Neural progenitor cell (in vitro differentiated cells): Measurements from ENCODE around the gene LRP1-AS. TPM values are rescaled to one million over a fixed set of nuclear protein-coding genes. Genes with fewer than 3 reads are reported as not detected.
A peak's percentile ranks its signal among the peaks of the same experiment; 100 is the strongest.

ENCODE experiments used
- DNase-seq: peaks from one replicate; pipeline ENCODE4 v3.0.0-alpha.2; 2016; ENCODE audit warnings: low spot score
- H2AFZ ChIP-seq: fragments of 200-600 bp; sonication (generic); replicated peaks from 2 replicates; pipeline ENCODE4 v1.6.1; 2016; ENCODE audit warnings: antibody characterized with exemption
- H3F3A ChIP-seq: fragments of 200-600 bp; sonication (generic); 2 replicates; pipeline ENCODE4 v1.6.1; 2016; ENCODE audit warnings: antibody characterized with exemption, low read depth
- H3K27ac ChIP-seq: fragments of 200-600 bp; sonication (generic); 2 replicates; pipeline ENCODE4 v1.5.1; 2016; ENCODE audit warnings: mild to moderate bottlenecking
- H3K27me3 ChIP-seq: fragments of 200-600 bp; sonication (generic); 2 replicates; pipeline ENCODE4 v1.6.1; 2016; ENCODE audit warnings: mild to moderate bottlenecking, moderate library complexity
- H3K36me3 ChIP-seq: fragments of 200-600 bp; sonication (generic); 2 replicates; pipeline ENCODE4 v1.5.1; 2016
- H3K4me1 ChIP-seq: fragments of 200-600 bp; sonication (generic); 2 replicates; pipeline ENCODE4 v1.6.1; 2016; ENCODE audit warnings: mixed run types
- H3K4me2 ChIP-seq: fragments of 200-600 bp; sonication (generic); 2 replicates; pipeline ENCODE4 v1.6.1; 2016
- H3K4me3 ChIP-seq: fragments of 200-600 bp; sonication (generic); 2 replicates; pipeline ENCODE4 v1.5.1; 2016
- H3K79me2 ChIP-seq: fragments of 200-600 bp; sonication (generic); 2 replicates; pipeline ENCODE4 v1.6.1; 2016; ENCODE audit warnings: low read depth
- H3K9ac ChIP-seq: fragments of 200-600 bp; sonication (generic); 2 replicates; pipeline ENCODE4 v1.6.1; 2016
- H3K9me3 ChIP-seq: fragments of 200-600 bp; sonication (generic); 2 replicates; pipeline ENCODE4 v1.5.1; 2016; ENCODE audit warnings: low read depth
- H4K20me1 ChIP-seq: fragments of 200-600 bp; sonication (generic); 2 replicates; pipeline ENCODE4 v1.6.1; 2016; ENCODE audit warnings: low read depth
- H3K27ac Mint-ChIP-seq: 3 replicates; pipeline ENCODE4 v1.8.0; 2021; ENCODE audit warnings: mixed read lengths
- H3K27me3 Mint-ChIP-seq: 2 replicates; pipeline ENCODE4 v1.8.0; 2022; ENCODE audit warnings: low read depth, mild to moderate bottlenecking, inconsistent platforms, moderate library complexity, mixed read lengths; ENCODE audit not compliant: insufficient read depth
- H3K36me3 Mint-ChIP-seq: 3 replicates; pipeline ENCODE4 v1.8.0; 2021; ENCODE audit warnings: mixed read lengths
- H3K4me1 Mint-ChIP-seq: 3 replicates; pipeline ENCODE4 v1.8.0; 2021; ENCODE audit warnings: mixed read lengths
- H3K4me3 Mint-ChIP-seq: 3 replicates; pipeline ENCODE4 v1.8.0; 2021; ENCODE audit warnings: mild to moderate bottlenecking, moderate library complexity, mixed read lengths
- H3K9me3 Mint-ChIP-seq: 3 replicates; pipeline ENCODE4 v1.8.0; 2020; ENCODE audit warnings: mixed read lengths
- EZH2 ChIP-seq: fragments of 200-600 bp; sonication (generic); IDR thresholded peaks from 2 replicates; pipeline ENCODE4 v1.6.1; 2017; ENCODE audit warnings: antibody characterized with exemption, mild to moderate bottlenecking, moderate library complexity
- EZH2phosphoT487 ChIP-seq: fragments of 200-600 bp; sonication (generic); IDR thresholded peaks from 2 replicates; pipeline ENCODE4 v1.6.1; 2017; ENCODE audit warnings: antibody characterized with exemption
- total RNA-seq: library from RNA; depleted of rRNA; stranded (reverse); fragments of >200 nt; gene quantifications from 2 replicates; pipeline ENCODE4 v1.2.3, GENCODE V29; 2015; ENCODE audit warnings: low replicate concordance
- TF ChIP-seq, protein P1 (sequence below): fragments of 200-600 bp; sonication (generic); IDR thresholded peaks from 2 replicates; pipeline ENCODE4 v1.5.1; 2017; ENCODE audit warnings: antibody characterized with exemption, mild to moderate bottlenecking

Gene LRP1-AS
- total RNA-seq, 1 donor from 2014 or later: not detected

GRCh38 chr12:57099766-57100165 is 47.7 kb downstream of the LRP1-AS start:
- no peaks in the 10 kb centered on the region for H3K9me3 Mint-ChIP-seq
- no peak for DNase-seq
- Histone ChIP-seq H3K9ac (no peak overlapping the region), H4K20me1 (no peaks in the 10 kb centered on the region), H3F3A (peaks cover 3% of the 10 kb centered on the region), H3K4me1 (no peaks in the 10 kb centered on the region), H3K4me3 (no peak overlapping the region), H3K27ac (no peak overlapping the region), H3K9me3 (no peaks in the 10 kb centered on the region), H3K36me3 (no peaks in the 10 kb centered on the region), H3K79me2 (no peaks in the 10 kb centered on the region), H3K4me2 (no peak overlapping the region), H3K27me3 (no peaks in the 10 kb centered on the region), H2AFZ (no peak overlapping the region)
- H3K27ac Mint-ChIP-seq: peak overlapping the region; percentile 34
- peak overlapping the region; percentile 31 for H3K4me3 Mint-ChIP-seq
- peaks cover 25% of the 10 kb centered on the region for H3K4me1 Mint-ChIP-seq
- H3K36me3 Mint-ChIP-seq: peaks cover 17% of the 10 kb centered on the region
- TF ChIP-seq EZH2: no peak
- TF ChIP-seq, protein P1, sequence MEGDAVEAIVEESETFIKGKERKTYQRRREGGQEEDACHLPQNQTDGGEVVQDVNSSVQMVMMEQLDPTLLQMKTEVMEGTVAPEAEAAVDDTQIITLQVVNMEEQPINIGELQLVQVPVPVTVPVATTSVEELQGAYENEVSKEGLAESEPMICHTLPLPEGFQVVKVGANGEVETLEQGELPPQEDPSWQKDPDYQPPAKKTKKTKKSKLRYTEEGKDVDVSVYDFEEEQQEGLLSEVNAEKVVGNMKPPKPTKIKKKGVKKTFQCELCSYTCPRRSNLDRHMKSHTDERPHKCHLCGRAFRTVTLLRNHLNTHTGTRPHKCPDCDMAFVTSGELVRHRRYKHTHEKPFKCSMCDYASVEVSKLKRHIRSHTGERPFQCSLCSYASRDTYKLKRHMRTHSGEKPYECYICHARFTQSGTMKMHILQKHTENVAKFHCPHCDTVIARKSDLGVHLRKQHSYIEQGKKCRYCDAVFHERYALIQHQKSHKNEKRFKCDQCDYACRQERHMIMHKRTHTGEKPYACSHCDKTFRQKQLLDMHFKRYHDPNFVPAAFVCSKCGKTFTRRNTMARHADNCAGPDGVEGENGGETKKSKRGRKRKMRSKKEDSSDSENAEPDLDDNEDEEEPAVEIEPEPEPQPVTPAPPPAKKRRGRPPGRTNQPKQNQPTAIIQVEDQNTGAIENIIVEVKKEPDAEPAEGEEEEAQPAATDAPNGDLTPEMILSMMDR: no peak
- TF ChIP-seq EZH2phosphoT487: no peak
- H3K27me3 Mint-ChIP-seq: peaks cover 12% of the 10 kb centered on the region

- no peaks in the 10 kb centered on the region for H4K20me1 ChIP-seq
- peaks cover 10% of the 10 kb centered on the region for H3K27me3 Mint-ChIP-seq
- H3K4me2 ChIP-seq: no peak overlapping the region
- H3K27ac Mint-ChIP-seq: peak overlapping the region; percentile 92
- H3K4me1 Mint-ChIP-seq: peaks cover 31% of the 10 kb centered on the region
- H3K9me3 Mint-ChIP-seq: no peaks in the 10 kb centered on the region
- no peak overlapping the region for H3K4me3 ChIP-seq
- no peaks in the 10 kb centered on the region for H3K36me3 ChIP-seq
- H3K9ac ChIP-seq: no peak overlapping the region
- no peaks in the 10 kb centered on the region for H3K27me3 ChIP-seq
- TF ChIP-seq EZH2 (no peak), EZH2phosphoT487 (no peak)
- TF ChIP-seq, protein P1: no peak
- no peak overlapping the region for H3K4me3 Mint-ChIP-seq
- no peak overlapping the region for H2AFZ ChIP-seq
- H3K36me3 Mint-ChIP-seq: peaks cover 17% of the 10 kb centered on the region
- H3F3A ChIP-seq: peaks cover 3% of the 10 kb centered on the region
- no peak overlapping the region for H3K27ac ChIP-seq
- no peaks in the 10 kb centered on the region for H3K9me3 ChIP-seq
- H3K4me1 ChIP-seq: peaks cover 3% of the 10 kb centered on the region
- H3K79me2 ChIP-seq: no peaks in the 10 kb centered on the region
- no peak for DNase-seq
Measured at GRCh38 chr12:57099047-57099714, 48.2 kb downstream of the LRP1-AS start.

DNA sequence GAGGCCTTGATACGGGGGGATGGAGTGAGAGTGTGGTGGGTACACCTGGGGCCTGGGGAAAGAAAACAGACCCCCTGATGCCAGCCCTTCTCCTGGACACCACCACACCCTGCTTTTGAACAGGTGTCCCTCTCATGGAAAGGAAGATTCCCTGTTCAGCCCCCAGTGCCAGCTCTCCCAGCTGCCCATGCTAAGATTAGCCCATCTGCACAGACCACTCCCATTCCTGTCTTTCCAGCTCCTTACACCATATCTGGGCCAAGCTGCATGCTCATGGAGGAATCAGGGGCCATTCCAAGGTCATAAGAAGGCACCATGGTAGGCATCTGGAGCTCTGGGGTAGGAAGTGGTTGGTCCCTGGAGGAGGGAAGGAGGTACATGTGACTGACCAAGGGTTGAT is 48.9 kb downstream of the LRP1-AS start:
- Mint-ChIP-seq H3K4me3 (no peak overlapping the region), H3K27me3 (peaks cover 10% of the 10 kb centered on the region), H3K9me3 (no peaks in the 10 kb centered on the region), H3K4me1 (peaks cover 36% of the 10 kb centered on the region), H3K36me3 (peaks cover 17% of the 10 kb centered on the region), H3K27ac (no peak overlapping the region)
- TF ChIP-seq EZH2: no peak
- TF ChIP-seq EZH2phosphoT487: no peak
- TF ChIP-seq, protein P1: no peak
- Histone ChIP-seq H3K79me2 (no peaks in the 10 kb centered on the region), H3K4me1 (peaks cover 8% of the 10 kb centered on the region), H3F3A (peaks cover 5% of the 10 kb centered on the region), H3K9ac (no peak overlapping the region), H3K4me2 (no peak overlapping the region), H3K27ac (no peak overlapping the region), H3K36me3 (no peaks in the 10 kb centered on the region), H3K4me3 (no peak overlapping the region), H3K27me3 (no peaks in the 10 kb centered on the region), H2AFZ (no peak overlapping the region), H3K9me3 (no peaks in the 10 kb centered on the region), H4K20me1 (peaks cover 1% of the 10 kb centered on the region)
- no peak for DNase-seq
